ENCODE results near the gene TBC1D5.

Gene TBC1D5

GRCh38 chr3:17336291-17336690, 406.1 kb downstream of the TBC1D5 start:
- DNase-seq = no peak

GRCh38 chr3:17333893-17334292, 408.5 kb downstream of the TBC1D5 start:
- DNase-seq = no peak

GRCh38 chr3:17333446-17333845, 409.0 kb downstream of the TBC1D5 start:
- DNase-seq = no peak

- DNase-seq = no peak
These were observed 411.8 kb downstream of the TBC1D5 start for GRCh38 chr3:17330660-17331059.

GRCh38 chr3:17329927-17330326, 412.5 kb downstream of the TBC1D5 start:
- DNase-seq = peak; percentile 61 to 65

GRCh38 chr3:17322106-17322793, 420.2 kb downstream of the TBC1D5 start:
- no peak for DNase-seq

- DNase-seq = no peak
These were observed 422.2 kb downstream of the TBC1D5 start for GRCh38 chr3:17320266-17320665.

GRCh38 chr3:17315897-17316296, 426.5 kb downstream of the TBC1D5 start:
- DNase-seq = no peak

GRCh38 chr3:17314171-17314570, 428.3 kb downstream of the TBC1D5 start:
- no peak for DNase-seq

GRCh38 chr3:17313746-17314145, 428.7 kb downstream of the TBC1D5 start:
- no peak for DNase-seq

GRCh38 chr3:17310983-17311382, 431.4 kb downstream of the TBC1D5 start:
- no peak for DNase-seq

GRCh38 chr3:17307887-17308286, 434.5 kb downstream of the TBC1D5 start:
- no peak for DNase-seq

- no peak for DNase-seq
These were observed 434.9 kb downstream of the TBC1D5 start for GRCh38 chr3:17307482-17307881.

- no peak for DNase-seq
These were observed 437.5 kb downstream of the TBC1D5 start for GRCh38 chr3:17304969-17305368.

- no peak for DNase-seq
These were observed 439.7 kb downstream of the TBC1D5 start for GRCh38 chr3:17302774-17303173.

- no peak for DNase-seq
These were observed 440.3 kb downstream of the TBC1D5 start for GRCh38 chr3:17302170-17302569.

- no peak for DNase-seq
These were observed 441.2 kb downstream of the TBC1D5 start for GRCh38 chr3:17301271-17301670.

GRCh38 chr3:17300441-17300840, 442.0 kb downstream of the TBC1D5 start:
- no peak for DNase-seq

- DNase-seq = no peak
These were observed 444.4 kb downstream of the TBC1D5 start for GRCh38 chr3:17298038-17298437.

GRCh38 chr3:17292556-17292955, 449.9 kb downstream of the TBC1D5 start:
- no peak for DNase-seq

- DNase-seq = no peak
These were observed 451.5 kb downstream of the TBC1D5 start for GRCh38 chr3:17290894-17291293.

- no peak for DNase-seq
These were observed 453.5 kb downstream of the TBC1D5 start for GRCh38 chr3:17288839-17289399.

GRCh38 chr3:17287006-17287689, 455.3 kb downstream of the TBC1D5 start:
- DNase-seq = no peak

GRCh38 chr3:17278006-17278405, 464.4 kb downstream of the TBC1D5 start:
- no peak for DNase-seq

All from Kasumi-1 (cell line).